H1 (cell line): ENCODE data around the gene CANT1. TPM values are rescaled to one million over a fixed set of nuclear protein-coding genes. Genes with fewer than 3 reads are reported as not detected.

Experiments used
- CTCF ChIA-PET: fragments of 300-600 bp; sonication (Branson Sonifier 250); formaldehyde crosslinking; loops from one replicate; lab custom pipeline; 2021; ENCODE audit not compliant: partially characterized antibody; lab: Charles Lee
- POLR2A ChIA-PET: fragments of 300-600 bp; sonication (Branson Sonifier 250); formaldehyde crosslinking; loops from one replicate; lab custom pipeline; 2021; ENCODE audit warnings: inconsistent platforms; ENCODE audit not compliant: partially characterized antibody; lab: Charles Lee
- DNase-seq, 2 experiments: peaks; one replicate each; pipeline versions ENCODE4 v3.0.0 to v3.0.0-alpha.2; 2010 to 2022; ENCODE audit warnings: low spot score in 2 of 2, low read depth in 1 of 2, mixed read lengths in 1 of 2
- FAIRE-seq: peaks from 2 replicates; lab custom pipeline; 2011; peaks lifted over from hg19 to GRCh38; lab: Jason Lieb, UNC
- H2AFZ ChIP-seq: 2 replicates; pipeline ENCODE4 v1.8.1; 2012; ENCODE audit warnings: low read length, inconsistent platforms
- H2AK5ac ChIP-seq: 2 replicates; pipeline ENCODE4 v1.6.1; 2013; ENCODE audit warnings: low read depth, low read length
- H2BK120ac ChIP-seq: replicated peaks from 2 replicates; pipeline ENCODE3; 2013; ENCODE audit warnings: low read depth, low read length, inconsistent platforms
- H2BK12ac ChIP-seq: 2 replicates; pipeline ENCODE4 v1.6.1; 2013; ENCODE audit warnings: low read depth, low read length
- H2BK15ac ChIP-seq: 2 replicates; pipeline ENCODE4 v1.6.1; 2013; ENCODE audit warnings: low read length
- H2BK20ac ChIP-seq: 2 replicates; pipeline ENCODE4 v1.6.1; 2013; ENCODE audit warnings: low read length
- H2BK5ac ChIP-seq: 2 replicates; pipeline ENCODE4 v1.6.1; 2013; ENCODE audit warnings: low read depth, low read length
- H3K14ac ChIP-seq: 2 replicates; pipeline ENCODE4 v1.6.1; 2013; ENCODE audit warnings: inconsistent platforms; ENCODE audit not compliant: insufficient read length
- H3K18ac ChIP-seq: 2 replicates; pipeline ENCODE4 v1.6.1; 2013; ENCODE audit warnings: low read length; ENCODE audit errors: extremely low read depth
- H3K23ac ChIP-seq: 2 replicates; pipeline ENCODE4 v1.6.1; 2013; ENCODE audit warnings: inconsistent platforms; ENCODE audit not compliant: insufficient read length
- H3K23me2 ChIP-seq: 2 replicates; pipeline ENCODE4 v1.6.1; 2013; ENCODE audit warnings: low read depth, low read length
- H3K27ac ChIP-seq: 2 replicates; pipeline ENCODE4 v1.6.1; 2011; ENCODE audit warnings: low read depth, low read length, inconsistent platforms
- H3K27me3 ChIP-seq, 4 experiments: replicated peaks in 1 of 4; 1 replicate in 1 of 4; 2 replicates in 3 of 4; pipeline versions ENCODE4 v1.6.1 to v1.8.1; 2011 to 2013; ENCODE audit warnings: low read length in 3 of 4, mild to moderate bottlenecking in 3 of 4, inconsistent platforms in 2 of 4, mixed read lengths in 2 of 4, moderate library complexity in 1 of 4; ENCODE audit not compliant: control insufficient read depth in 3 of 4, insufficient read depth in 3 of 4; ENCODE audit errors: extremely low read depth in 1 of 4
- H3K36me3 ChIP-seq, 4 experiments: 2 replicates each; pipeline versions ENCODE4 v1.6.1 to v1.8.1; 2011 to 2013; ENCODE audit warnings: mild to moderate bottlenecking in 4 of 4, low read length in 3 of 4, moderate library complexity in 2 of 4, control low read depth in 1 of 4, inconsistent platforms in 1 of 4; ENCODE audit not compliant: insufficient read depth in 4 of 4, control insufficient read depth in 2 of 4
- H3K4ac ChIP-seq: replicated peaks from 2 replicates; pipeline ENCODE3; 2013; ENCODE audit warnings: low read length, low read depth, mixed read lengths, inconsistent platforms; ENCODE audit not compliant: insufficient read length
- H3K4me1 ChIP-seq, 4 experiments: replicated peaks in 1 of 4; 1 replicate in 1 of 4; 2 replicates in 3 of 4; pipeline versions ENCODE4 v1.6.1 to v1.8.1; 2011 to 2013; ENCODE audit warnings: low read length in 3 of 4, inconsistent platforms in 2 of 4, mixed read lengths in 1 of 4; ENCODE audit not compliant: insufficient read depth in 4 of 4, control insufficient read depth in 3 of 4
- H3K4me2 ChIP-seq, 2 experiments: 2 replicates each; pipeline versions ENCODE4 v1.6.1 to v1.8.1; 2011 to 2013; ENCODE audit warnings: low read depth in 2 of 2, low read length in 2 of 2, control low read depth in 1 of 2, inconsistent platforms in 1 of 2, mild to moderate bottlenecking in 1 of 2; ENCODE audit not compliant: insufficient read depth in 1 of 2
- H3K4me3 ChIP-seq, 4 experiments: fragments of 200-600, 300-600 bp in 1 of 4; sonication (generic), shearing (Covaris generic), sonication (Bioruptor Twin) in 1 of 4; 2 replicates each; pipeline versions ENCODE4 v1.5.1 to v1.8.1; 2011 to 2016; ENCODE audit warnings: low read length in 4 of 4, low read depth in 3 of 4, control low read depth in 2 of 4, inconsistent platforms in 2 of 4, mild to moderate bottlenecking in 2 of 4, mixed read lengths in 1 of 4, moderate library complexity in 1 of 4; ENCODE audit not compliant: insufficient read depth in 2 of 4; ENCODE audit errors: extremely low read depth in 1 of 4
- H3K56ac ChIP-seq: replicated peaks from 2 replicates; pipeline ENCODE3; 2013; ENCODE audit warnings: low read depth, mild to moderate bottlenecking, mixed read lengths, low read length, inconsistent platforms; ENCODE audit not compliant: insufficient read length
- H3K79me1 ChIP-seq: 2 replicates; pipeline ENCODE4 v1.6.1; 2013; ENCODE audit warnings: low read depth, low read length, control low read depth
- H3K79me2 ChIP-seq, 2 experiments: 2 replicates each; pipeline versions ENCODE4 v1.6.1 to v1.8.1; 2012 to 2013; ENCODE audit warnings: low read length in 2 of 2, mild to moderate bottlenecking in 2 of 2, inconsistent platforms in 1 of 2; ENCODE audit not compliant: insufficient read depth in 2 of 2, control insufficient read depth in 1 of 2
- H3K9ac ChIP-seq, 4 experiments: replicated peaks in 1 of 4; 1 replicate in 1 of 4; 2 replicates in 3 of 4; pipeline versions ENCODE4 v1.6.1 to v1.8.1; 2011 to 2013; ENCODE audit warnings: low read depth in 3 of 4, low read length in 3 of 4, control low read depth in 2 of 4, mild to moderate bottlenecking in 2 of 4, moderate library complexity in 2 of 4, inconsistent platforms in 1 of 4; ENCODE audit errors: extremely low read depth in 1 of 4
- H3K9me3 ChIP-seq, 2 experiments: 2 replicates each; pipeline versions ENCODE4 v1.6.1 to v1.8.1; 2012 to 2013; ENCODE audit warnings: mild to moderate bottlenecking in 2 of 2, moderate library complexity in 2 of 2, control low read depth in 1 of 2, inconsistent platforms in 1 of 2, low read depth in 1 of 2, low read length in 1 of 2, mixed read lengths in 1 of 2; ENCODE audit not compliant: insufficient read depth in 2 of 2
- H4K20me1 ChIP-seq, 2 experiments: replicated peaks in 1 of 2; 2 replicates each; pipeline versions ENCODE3 to v1.8.1; 2011 to 2013; ENCODE audit warnings: inconsistent platforms in 2 of 2, low read length in 2 of 2, mild to moderate bottlenecking in 1 of 2; ENCODE audit not compliant: insufficient read depth in 2 of 2, control insufficient read depth in 1 of 2
- H4K5ac ChIP-seq: 2 replicates; pipeline ENCODE4 v1.6.1; 2013; ENCODE audit warnings: low read length, low read depth, mixed read lengths, inconsistent platforms; ENCODE audit not compliant: insufficient read length
- H4K8ac ChIP-seq: 2 replicates; pipeline ENCODE4 v1.8.0; 2013; ENCODE audit warnings: mild to moderate bottlenecking, moderate library complexity, low read length, inconsistent platforms; ENCODE audit not compliant: insufficient read depth; ENCODE audit errors: extremely low read depth
- H4K91ac ChIP-seq: replicated peaks from 2 replicates; pipeline ENCODE3; 2013; ENCODE audit warnings: low read length, mixed read lengths, inconsistent platforms; ENCODE audit not compliant: insufficient read length
- CBX5 ChIP-seq: fragments of 300-800, 300-1000 bp; sonication (generic); IDR thresholded peaks from 2 replicates; pipeline ENCODE4 v1.7.1; 2016; ENCODE audit warnings: antibody characterized with exemption, low read length, low read depth
- CEBPB ChIP-seq: IDR thresholded peaks from 2 replicates; pipeline ENCODE4 v1.6.1; 2012; ENCODE audit warnings: low read depth, low read length
- CHD1 ChIP-seq: IDR thresholded peaks from 2 replicates; pipeline ENCODE4 v1.6.1; 2012; ENCODE audit warnings: low read depth, low read length, improper control_type of control experiment
- E2F6 ChIP-seq: IDR thresholded peaks from 2 replicates; pipeline ENCODE4 v1.6.1; 2012; ENCODE audit warnings: inconsistent platforms
- EP300 ChIP-seq, 2 experiments: IDR thresholded peaks; 1 replicate in 1 of 2; 2 replicates in 1 of 2; pipeline ENCODE4 v1.6.1; 2011 to 2012; ENCODE audit warnings: low read depth in 2 of 2, low read length in 2 of 2, mild to moderate bottlenecking in 2 of 2, borderline replicate concordance in 1 of 2, inconsistent platforms in 1 of 2, moderate library complexity in 1 of 2
- FOSL1 ChIP-seq: IDR thresholded peaks from 2 replicates; pipeline ENCODE4 v1.6.1; 2011; ENCODE audit warnings: mild to moderate bottlenecking, low read depth, low read length, moderate library complexity; ENCODE audit not compliant: insufficient read depth
- KDM4A ChIP-seq: IDR thresholded peaks from one replicate; pipeline ENCODE4 v1.7.1; 2012; ENCODE audit warnings: low read depth, mild to moderate bottlenecking, moderate library complexity, low read length, inconsistent platforms; ENCODE audit not compliant: severe bottlenecking
- NRF1 ChIP-seq: IDR thresholded peaks from 2 replicates; pipeline ENCODE4 v1.6.1; 2011; ENCODE audit warnings: mild to moderate bottlenecking, low read depth, low read length, improper control_type of control experiment
- POLR2A ChIP-seq, 2 experiments: IDR thresholded peaks; 1 replicate in 1 of 2; 2 replicates in 1 of 2; pipeline ENCODE4 v1.6.1; 2011; ENCODE audit warnings: low read depth in 2 of 2, low read length in 2 of 2, mild to moderate bottlenecking in 2 of 2; ENCODE audit errors: control extremely low read depth in 1 of 2
- POLR2AphosphoS5 ChIP-seq: IDR thresholded peaks from 2 replicates; pipeline ENCODE4 v1.6.1; 2011; ENCODE audit warnings: low read depth, low read length
- RAD21 ChIP-seq, 2 experiments: IDR thresholded peaks in 1 of 2; conservative IDR thresholded peaks in 1 of 2; 2 replicates each; pipeline ENCODE4 v1.6.1; 2011; ENCODE audit warnings: low read depth in 2 of 2, low read length in 2 of 2, improper control_type of control experiment in 1 of 2, inconsistent platforms in 1 of 2, mild to moderate bottlenecking in 1 of 2, moderate library complexity in 1 of 2
- RNF2 ChIP-seq: fragments of 200-900, 300-1000 bp; sonication (generic); IDR thresholded peaks from 2 replicates; pipeline ENCODE4 v1.7.1; 2016; ENCODE audit warnings: borderline replicate concordance, low read depth, mild to moderate bottlenecking, antibody characterized with exemption, low read length; ENCODE audit not compliant: poor library complexity, severe bottlenecking; ENCODE audit errors: missing control alignments
- SIX5 ChIP-seq: IDR thresholded peaks from 2 replicates; pipeline ENCODE4 v1.6.1; 2011; ENCODE audit warnings: mild to moderate bottlenecking, low read depth, low read length
- SP4 ChIP-seq: IDR thresholded peaks from 2 replicates; pipeline ENCODE4 v1.6.1; 2012; ENCODE audit warnings: low read length, inconsistent platforms
- WGBS, 2 experiments: shearing (Covaris generic) in 1 of 2; methylation state at CpG; one replicate each; pipeline versions ENCODE4 v1.1.6 to v1.1.7; 2013 to 2015; ENCODE audit warnings: low lambda C conversion rate in 2 of 2, mixed read lengths in 2 of 2, inconsistent platforms in 1 of 2, low coverage in 1 of 2, missing lambda C conversion rate in 1 of 2; ENCODE audit not compliant: insufficient replicate concordance in 2 of 2, insufficient coverage in 1 of 2, insufficient read length in 1 of 2; ENCODE audit errors: extremely low coverage in 1 of 2, missing lambda C conversion rate in 1 of 2; 5-methylcytosine and 5-hydroxymethylcytosine counted together
- polyA plus RNA-seq, 7 experiments: library from polyadenylated mRNA; depleted of rRNA in 3 of 7; stranded (reverse) in 5 of 7; unstranded in 2 of 7; fragments of >200 nt in 5 of 7; fragments of 200-250 nt in 2 of 7; gene quantifications; 1 replicate in 5 of 7; 2 replicates in 1 of 7; 4 replicates in 1 of 7; pipeline versions ENCODE4 v1.2.1 to v1.2.3, GENCODE V29; 2011 to 2013; ENCODE audit warnings: missing spikeins in 2 of 7, mixed read lengths in 2 of 7
- total RNA-seq: library from RNA; stranded (reverse); fragmentation: NEBNext Ultra II Directional; extraction: Animal tissue kit (Norgen Biotek cat#: 25700); gene quantifications from 2 replicates; pipeline ENCODE4 v1.2.1, GENCODE V29; 2021

Gene CANT1
- total and polyA plus RNA-seq, 2 of the 8 experiments (the other 6 are each of a cell fraction or from before 2014, with no cell fraction given): 23.0 to 32.6 TPM

GRCh38 chr17:78963378-78963777, 46.2 kb downstream of the CANT1 start:
- H4K5ac ChIP-seq: no peak overlapping the region
- no peak overlapping the region for H3K4ac ChIP-seq
- H4K8ac ChIP-seq: no peak overlapping the region
- H3K14ac ChIP-seq: no peak overlapping the region
- H2BK20ac ChIP-seq: no peak overlapping the region
- FAIRE-seq (no peak), DNase-seq (no peak)
- H3K4me3 ChIP-seq: no peak overlapping the region
- no peaks in the 10 kb centered on the region for H3K23me2 ChIP-seq
- ChIA-PET POLR2A (no interaction called here), CTCF (interaction anchor here (0.6 to 4.2 kb wide), 2 partner anchors 13 to 1612 kb away, joined by 3 to 19 read pairs; no protein-coding TSS in a partner anchor)
- no peak overlapping the region for H3K9ac ChIP-seq
- no peak overlapping the region for H2AK5ac ChIP-seq
- H4K20me1 ChIP-seq: no peaks in the 10 kb centered on the region
- H4K91ac ChIP-seq: no peak overlapping the region
- 92% methylated on average over 6 of the region's 6 CpGs; no CpG with 5 or more reads in 1 of the 2 experiments for WGBS, 2 experiments
- H3K23ac ChIP-seq: no peak overlapping the region
- H2BK5ac ChIP-seq: no peak overlapping the region
- no peak overlapping the region for H3K56ac ChIP-seq
- H3K9me3 ChIP-seq: no peaks in the 10 kb centered on the region
- H3K4me1 ChIP-seq: no peaks in the 10 kb centered on the region
- H3K18ac ChIP-seq: no peak overlapping the region
- H3K79me2 ChIP-seq: no peaks in the 10 kb centered on the region
- H2AFZ ChIP-seq: no peak overlapping the region
- no peak overlapping the region for H2BK120ac ChIP-seq
- no peak overlapping the region for H3K4me2 ChIP-seq
- H3K27ac ChIP-seq: no peak overlapping the region
- H3K27me3 ChIP-seq: no peaks in the 10 kb centered on the region
- no peaks in the 10 kb centered on the region for H3K36me3 ChIP-seq
- no peaks in the 10 kb centered on the region for H3K79me1 ChIP-seq
- no peak overlapping the region for H2BK12ac ChIP-seq
- no peak overlapping the region for H2BK15ac ChIP-seq
- no peak for TF ChIP-seq CEBPB
- no peak for TF ChIP-seq RNF2
- no peak for TF ChIP-seq POLR2A (IDR thresholded peaks at IDR 0.05; ENCODE audit: control extremely low read depth in 1 of 2, low read depth in 2 of 2, low read length in 2 of 2)
- no peak for TF ChIP-seq RAD21 (IDR thresholded peaks at IDR 0.05 in 1 of 2, conservative IDR thresholded peaks at IDR 0.05 in 1 of 2; ENCODE audit: low read depth in 2 of 2, low read length in 2 of 2)
- TF ChIP-seq SIX5: no peak
- no peak for TF ChIP-seq E2F6
- no peak for TF ChIP-seq CHD1
- no peak for TF ChIP-seq SP4
- TF ChIP-seq FOSL1: no peak
- no peak for TF ChIP-seq NRF1
- TF ChIP-seq EP300 (IDR thresholded peaks at IDR 0.05; ENCODE audit: borderline replicate concordance in 1 of 2, low read depth in 2 of 2, low read length in 2 of 2): no peak
- no peak for TF ChIP-seq KDM4A
- TF ChIP-seq CBX5: no peak
- no peak for TF ChIP-seq POLR2AphosphoS5
